ENCODE measurements around the gene CYP2E1. TPM values are rescaled to one million over a fixed set of nuclear protein-coding genes. Genes with fewer than 3 reads are reported as not detected.

CYP2E1 gene
- total and polyA plus RNA-seq, 10 of the 15 experiments (the other 5 are each of a cell fraction or from before 2014, with no cell fraction given) = 0.09 to 1.9 (median 0.28) TPM; not detected in 3

- RAD21 ChIA-PET (ENCODE audit: unreplicated experiment) = no interaction called here
- TF ChIP-seq TBL1XR1 (IDR thresholded peaks at IDR 0.05; ENCODE audit: low read depth, low read length) (no peak), RELA (IDR thresholded peaks at IDR 0.05; ENCODE audit: borderline replicate concordance, partially characterized antibody) (no peak), USF2 (IDR thresholded peaks at IDR 0.05; ENCODE audit: borderline replicate concordance, low read depth, low read length) (no peak), BRCA1 (IDR thresholded peaks at IDR 0.05; ENCODE audit: low read depth, low read length) (no peak), RAD21 (IDR thresholded peaks at IDR 0.05; ENCODE audit: insufficient read depth, low read depth, low read length) (no peak), MYB (IDR thresholded peaks at IDR 0.05; ENCODE audit: borderline replicate concordance, low read depth, low read length) (no peak), EZH2 (IDR thresholded peaks at IDR 0.05; ENCODE audit: borderline replicate concordance, control insufficient read depth, low read depth, low read length) (no peak), NR2F1 (conservative IDR thresholded peaks at IDR 0.05) (no peak), POLR2AphosphoS5 (IDR thresholded peaks at IDR 0.05; ENCODE audit: low read length) (no peak), NFYB (IDR thresholded peaks at IDR 0.05; ENCODE audit: insufficient read depth, low read depth, low read length) (no peak), ZNF274 (IDR thresholded peaks at IDR 0.05; ENCODE audit: insufficient read depth, insufficient read length) (no peak), CHD2 (IDR thresholded peaks at IDR 0.05; ENCODE audit: borderline replicate concordance, low read depth, low read length) (no peak), CREM (IDR thresholded peaks at IDR 0.05; ENCODE audit: low read depth) (no peak), PAX5 (IDR thresholded peaks at IDR 0.05; ENCODE audit: borderline replicate concordance, low read depth, low read length) (no peak), RCOR1 (conservative IDR thresholded peaks at IDR 0.05; ENCODE audit: low read depth, low read length) (no peak), ZBTB33 (IDR thresholded peaks at IDR 0.05) (no peak), SUPT20H (IDR thresholded peaks at IDR 0.05; ENCODE audit: borderline replicate concordance, control insufficient read depth, low read depth, low read length) (no peak), BCLAF1 (IDR thresholded peaks at IDR 0.05) (no peak)
These were observed 17.5 kb upstream of the CYP2E1 start for GRCh38 chr10:133509700-133510099.

More at GRCh38 chr10:133509700-133510099, 17.5 kb upstream of the CYP2E1 start:
- Histone ChIP-seq H3K4me1 (ENCODE audit: control insufficient read depth, insufficient read depth, low read length) (no peaks in the 10 kb centered on the region), H3K36me3 (ENCODE audit: control insufficient read depth in 2 of 2, insufficient read depth in 2 of 2, low read length in 1 of 2) (no peaks in the 10 kb centered on the region), H4K20me1 (ENCODE audit: control insufficient read depth, insufficient read depth) (no peaks in the 10 kb centered on the region), H3K9me3 (replicated peaks; ENCODE audit: control insufficient read depth, insufficient read depth, low read length) (no peaks in the 10 kb centered on the region; the same call in 2 of the 3 replicates), H3K4me3 (no peak overlapping the region), H3K27me3 (replicated peaks in 1 of 2; ENCODE audit: control insufficient read depth in 2 of 2, insufficient read depth in 2 of 2, low read length in 1 of 2) (no peaks in the 10 kb centered on the region; a peak in 1 of 4 replicates), H3K4me2 (ENCODE audit: control insufficient read depth, insufficient read depth) (no peak overlapping the region), H2AFZ (ENCODE audit: control insufficient read depth, low read depth, low read length) (no peak overlapping the region), H3K27ac (ENCODE audit: control insufficient read depth, insufficient read depth) (no peak overlapping the region), H3K79me2 (ENCODE audit: control insufficient read depth, insufficient read depth, low read length) (no peaks in the 10 kb centered on the region), H3K9ac (ENCODE audit: control insufficient read depth, insufficient read depth, low read length) (no peak overlapping the region)
- in situ Hi-C loops (cut with MboI) (no loop called here), intact Hi-C loops (cut with micrococcal nuclease; ENCODE audit: unreplicated experiment) (loop anchor here (5.0 kb wide), 1 partner anchor 792 kb away; no protein-coding TSS in a partner anchor)
- FAIRE-seq = no peak
- ChIA-PET POLR2A (no interaction called here), CTCF (interaction anchor here (0.7 kb wide), 1 partner anchor 72 kb away, joined by 3 read pairs; no protein-coding TSS in a partner anchor), SMC1A (ENCODE audit: uncharacterized antibody, unreplicated experiment) (no interaction called here)
- ATAC-seq = no peak
- DNase-seq (ENCODE audit: low read depth, low spot score) = no peak
- whole genome bisulfite sequencing (ENCODE audit: insufficient coverage, insufficient replicate concordance, low lambda C conversion rate, missing lambda C conversion rate) = 42% methylated on average over 4 of the region's 4 CpGs
- no TSS peak for BruUV-seq (replicated peaks)

Data from GM12878 (cell line).